GM19467 (cell line): ENCODE data around the gene CD40.

ENCODE experiments used
- ATAC-seq: cut with Tn5 transposase; IDR thresholded peaks from one replicate; pipeline ENCODE4 v1.9.1; 2021; ENCODE audit warnings: mild to moderate bottlenecking, moderate library complexity; ENCODE audit not compliant: unreplicated experiment

The CD40 gene

DNA sequence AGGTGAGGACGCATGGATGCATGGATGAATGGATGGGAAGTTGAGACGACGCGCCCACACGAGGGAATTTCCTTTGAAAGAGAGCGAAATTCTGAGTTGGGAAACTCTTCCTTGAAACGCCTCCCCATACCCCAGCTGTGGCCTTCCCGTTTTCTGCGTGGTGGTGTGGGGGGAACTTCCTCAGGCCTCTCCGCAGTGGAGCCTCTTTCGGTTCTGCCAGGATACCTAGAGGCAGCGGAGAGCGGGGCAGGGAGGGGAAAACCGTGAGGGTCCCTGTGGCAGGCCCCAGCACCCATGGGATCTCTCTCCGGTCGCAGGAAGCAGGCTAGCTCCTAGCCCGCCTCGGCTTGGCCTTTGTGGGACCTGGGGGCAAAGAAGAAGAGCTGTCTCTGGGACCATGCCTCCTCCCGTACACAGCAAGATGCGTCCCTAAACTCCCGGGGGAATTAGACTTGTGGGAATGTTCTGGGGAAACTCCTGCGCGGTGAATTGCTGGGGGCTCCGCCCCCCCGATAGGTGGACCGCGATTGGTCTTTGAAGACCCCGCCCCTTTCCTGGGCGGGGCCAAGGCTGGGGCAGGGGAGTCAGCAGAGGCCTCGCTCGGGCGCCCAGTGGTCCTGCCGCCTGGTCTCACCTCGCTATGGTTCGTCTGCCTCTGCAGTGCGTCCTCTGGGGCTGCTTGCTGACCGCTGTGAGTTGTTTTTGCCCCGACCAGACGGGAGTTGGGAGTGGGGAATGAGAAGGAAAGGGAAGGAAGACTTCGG lies at the start of gene CD40:
TSS of gene CD40 (plus strand) at position 611 of the 764 bp plus-strand sequence. CDS start at position 641, 30 bp downstream.
- peak; percentile 72 for ATAC-seq

DNA sequence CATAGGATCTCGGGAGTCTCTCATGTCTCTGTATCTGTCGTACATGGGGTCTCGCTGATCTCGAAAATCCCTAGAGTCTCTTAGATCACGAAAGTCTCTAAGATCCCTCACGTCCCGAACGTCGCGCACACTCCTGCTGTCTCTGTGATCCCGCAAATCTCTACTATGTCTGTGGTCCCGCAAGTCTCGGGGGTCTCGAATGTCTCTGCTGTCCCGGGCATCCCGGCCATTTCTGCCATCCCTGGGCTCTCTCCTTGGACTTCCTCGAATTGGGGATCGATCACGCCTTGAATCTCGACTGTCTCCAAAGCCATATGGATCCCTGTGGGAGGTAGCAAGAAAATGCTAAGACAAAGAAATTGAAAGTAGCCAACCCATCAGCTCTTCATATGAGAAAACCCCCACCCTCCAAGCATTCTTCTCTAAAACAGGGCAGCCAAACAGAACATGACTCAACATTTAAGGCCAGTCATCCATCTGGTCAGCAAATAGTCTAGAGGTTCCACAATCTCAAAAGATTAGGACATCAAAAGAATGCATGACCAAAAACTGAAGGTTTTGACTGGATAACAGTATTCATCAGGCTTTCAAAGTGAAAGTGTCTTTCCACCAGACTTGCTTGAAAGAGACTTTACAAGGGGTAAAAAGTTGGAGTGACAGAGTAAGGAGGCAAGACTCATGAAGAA lies 47.8 kb upstream of the CD40 start:
- no peak for ATAC-seq

DNA sequence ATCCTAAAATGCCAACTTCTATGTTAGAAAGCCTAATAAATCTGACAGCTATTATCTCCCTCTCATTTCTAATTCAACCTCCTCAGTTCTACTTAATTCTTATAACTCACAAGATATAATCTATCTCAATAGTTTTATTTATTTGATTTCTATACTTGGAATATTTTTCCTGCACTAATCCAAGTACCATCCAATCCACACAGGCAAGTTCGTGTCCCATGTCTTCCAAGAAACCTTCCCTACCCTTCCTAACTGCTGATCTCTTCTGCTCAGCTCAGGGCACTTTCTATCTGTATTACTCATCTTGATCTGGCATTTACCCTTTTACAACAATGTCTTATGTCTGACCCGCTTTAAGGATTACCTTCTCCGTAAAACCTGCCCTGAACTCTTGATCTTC lies 46.5 kb upstream of the CD40 start:
- no peak for ATAC-seq

DNA sequence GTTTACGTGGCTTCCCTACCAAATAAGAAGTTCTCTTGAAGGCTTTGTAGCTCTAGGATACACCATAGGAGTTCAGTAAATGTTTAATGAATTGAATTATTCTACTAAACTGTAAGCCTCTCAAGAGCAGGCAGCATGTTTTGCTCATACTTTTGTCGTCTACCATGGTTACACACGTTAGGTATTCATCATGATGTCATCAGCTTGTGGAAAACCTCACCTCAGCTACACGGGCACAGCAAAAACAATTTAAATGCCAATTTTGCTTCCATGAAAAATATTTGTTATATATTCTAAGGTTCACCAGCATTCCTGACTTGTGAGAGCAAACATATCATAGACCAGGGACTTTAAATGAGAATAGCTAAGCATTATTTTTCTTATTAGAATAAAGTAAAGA lies 45.1 kb upstream of the CD40 start:
- ATAC-seq, result no peak

DNA sequence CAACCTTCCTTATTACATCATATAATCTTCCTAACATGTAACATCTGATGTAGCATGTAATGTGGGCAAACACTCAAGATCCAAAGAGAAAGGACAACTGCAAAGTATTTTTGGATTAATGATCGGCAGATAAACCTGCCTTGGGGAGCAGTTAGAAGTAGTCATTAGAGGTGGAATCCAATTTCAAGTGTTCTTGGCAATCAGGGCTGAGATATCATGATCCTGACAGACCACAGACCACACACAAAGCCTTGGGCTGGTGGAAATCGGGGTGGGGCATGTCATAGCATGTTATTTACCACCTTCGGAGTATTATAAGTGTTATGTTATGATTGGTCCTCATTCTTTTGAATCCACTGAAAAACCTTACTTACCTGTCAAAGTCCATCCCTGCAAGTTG lies 44.7 kb upstream of the CD40 start:
- ATAC-seq, result no peak

DNA sequence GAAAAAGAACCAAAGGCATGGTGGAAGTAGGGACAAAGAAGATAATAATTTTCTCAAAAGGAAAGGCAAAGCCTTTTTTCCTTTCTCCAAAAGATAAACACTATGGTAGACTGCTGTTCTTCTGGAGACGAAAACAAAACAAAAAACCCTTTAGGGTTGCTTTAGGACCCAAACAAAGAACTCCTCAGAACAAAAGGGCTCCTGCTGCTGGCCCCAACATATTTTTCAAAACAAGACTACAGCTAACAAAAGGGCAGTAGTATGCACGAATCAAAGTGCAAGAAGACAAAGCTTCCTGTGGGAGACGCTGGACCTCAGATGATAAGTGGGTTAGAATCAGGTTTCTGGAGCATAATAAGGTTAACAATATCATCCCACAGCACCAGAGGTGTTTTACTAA lies 44.1 kb upstream of the CD40 start:
- ATAC-seq, result no peak

DNA sequence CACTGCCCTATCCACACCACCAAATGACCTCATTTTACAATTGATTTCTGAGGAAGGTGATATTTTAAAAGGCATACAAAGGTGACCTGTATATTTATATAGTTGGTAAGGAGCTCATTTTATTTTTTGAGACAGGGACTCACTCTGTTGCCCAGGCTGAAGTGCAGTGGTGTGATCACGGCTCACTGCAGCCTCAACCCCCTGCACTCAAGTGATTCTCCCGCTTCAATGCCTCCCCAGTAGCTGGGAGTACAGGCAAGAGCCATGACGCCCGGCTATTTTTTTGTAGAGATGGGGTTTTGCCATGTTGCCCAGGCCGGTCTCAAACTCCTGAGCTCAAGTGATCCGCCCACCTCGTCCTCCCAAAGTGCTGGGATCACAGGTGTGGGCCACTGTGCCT lies 41.3 kb upstream of the CD40 start:
- ATAC-seq, result no peak

DNA sequence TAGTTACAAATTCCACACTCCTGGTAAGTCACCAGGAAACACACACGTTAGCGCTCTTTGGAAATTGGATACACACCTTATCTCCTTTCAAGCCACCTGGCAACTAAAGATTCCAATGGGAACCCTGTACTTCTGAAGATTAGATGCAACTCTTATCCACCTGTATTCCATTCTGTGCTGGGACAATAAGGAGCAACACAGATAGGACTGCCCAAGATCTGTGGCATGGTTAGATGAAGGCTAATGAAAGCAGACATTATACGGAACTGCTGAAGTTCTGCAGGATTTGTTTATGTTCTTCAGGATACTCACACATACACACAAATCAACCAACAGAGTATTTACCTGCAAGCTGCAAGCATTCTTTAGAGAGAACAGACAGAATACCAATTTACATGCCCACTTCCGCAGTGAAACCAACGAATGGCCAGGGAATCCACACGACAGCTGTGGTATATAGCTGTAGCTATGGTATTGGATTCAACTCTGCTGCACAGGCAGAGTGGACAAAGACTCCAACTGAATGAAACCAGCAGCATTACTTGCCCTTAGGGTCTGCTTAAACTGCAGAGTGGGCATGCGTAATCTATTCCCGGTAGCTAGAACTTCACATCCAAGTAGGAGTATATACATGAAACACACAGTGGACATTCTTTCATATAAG lies 40.3 kb upstream of the CD40 start:
- ATAC-seq, result no peak

DNA sequence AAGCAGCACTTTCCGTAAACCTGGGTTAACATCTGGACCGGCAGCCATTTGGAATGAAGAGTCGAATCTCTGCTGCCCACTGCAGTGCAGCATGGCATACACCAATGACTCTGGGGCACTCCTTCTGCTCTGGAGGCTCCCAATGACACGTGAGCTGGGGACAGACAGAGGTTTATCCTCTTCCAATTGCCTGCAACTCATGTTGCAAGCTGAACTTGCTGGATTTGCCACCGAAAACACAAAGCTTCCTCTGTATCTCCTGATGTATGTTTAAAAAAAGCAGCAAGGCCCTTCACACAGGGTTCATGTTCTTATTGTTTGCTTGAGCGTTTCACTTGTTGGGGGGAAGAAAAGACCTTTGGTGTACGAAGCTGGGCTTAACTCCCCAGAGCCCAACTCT lies 39.2 kb upstream of the CD40 start:
- no peak for ATAC-seq

DNA sequence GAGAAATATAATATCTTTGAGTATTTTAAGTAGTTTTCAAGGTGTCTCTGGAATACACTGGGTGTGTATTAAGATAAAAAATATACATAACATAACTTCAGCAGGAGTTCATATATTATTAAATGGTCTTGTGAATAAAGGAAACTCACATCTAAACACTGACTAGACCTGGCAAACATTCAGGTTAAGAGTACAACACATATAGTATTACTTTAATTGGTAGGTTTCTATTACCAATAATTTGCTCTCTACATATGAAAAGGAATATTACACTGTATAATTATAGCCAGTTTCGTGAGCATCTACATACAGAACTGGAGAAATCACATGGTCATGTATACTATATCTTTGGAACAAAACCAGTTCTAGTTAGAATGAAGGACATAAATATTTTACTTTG lies 37.0 kb upstream of the CD40 start:
- no peak for ATAC-seq

DNA sequence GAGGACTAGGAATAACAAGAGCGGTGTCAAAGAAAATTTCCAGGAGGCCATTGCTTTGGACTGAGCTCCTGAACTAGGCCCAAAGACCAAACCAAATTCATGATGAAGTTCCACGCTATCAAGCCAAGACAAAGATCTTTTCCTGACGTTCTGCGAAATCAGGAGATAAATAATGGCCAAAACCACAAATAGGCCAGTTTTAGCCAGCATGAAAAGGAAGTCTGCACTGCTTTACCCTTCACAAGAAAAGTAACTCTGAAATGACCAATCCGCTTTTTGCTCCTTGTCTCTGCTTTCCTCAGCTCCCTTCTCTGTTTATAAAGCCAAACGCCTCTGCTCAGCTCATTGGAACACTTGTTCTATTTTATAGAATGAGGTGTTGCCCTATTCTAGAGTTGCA lies 35.0 kb upstream of the CD40 start:
- no peak for ATAC-seq

DNA sequence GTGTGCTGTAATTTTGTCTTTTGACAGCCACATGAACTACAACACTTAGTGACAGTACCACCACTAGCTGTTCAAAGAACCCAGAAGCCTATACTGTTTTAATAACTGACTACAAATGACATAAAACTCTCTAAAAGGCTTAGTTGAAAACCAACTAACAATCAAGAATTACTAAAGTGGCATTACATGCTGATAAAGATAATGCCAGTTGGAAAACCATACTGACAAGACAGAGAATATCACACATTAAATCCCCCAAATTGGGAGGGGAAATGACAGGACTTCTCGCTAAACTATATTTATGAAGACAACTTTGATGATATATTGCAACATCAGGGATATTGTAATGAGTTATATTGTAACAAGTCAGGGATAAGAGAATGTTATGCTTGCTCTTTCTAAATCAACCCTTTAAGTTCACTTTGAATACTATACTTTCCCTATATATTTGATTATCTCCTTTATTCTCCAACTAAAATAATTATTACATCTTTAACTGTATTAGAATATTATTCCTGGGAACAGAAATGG lies 34.5 kb upstream of the CD40 start:
- no peak for ATAC-seq

DNA sequence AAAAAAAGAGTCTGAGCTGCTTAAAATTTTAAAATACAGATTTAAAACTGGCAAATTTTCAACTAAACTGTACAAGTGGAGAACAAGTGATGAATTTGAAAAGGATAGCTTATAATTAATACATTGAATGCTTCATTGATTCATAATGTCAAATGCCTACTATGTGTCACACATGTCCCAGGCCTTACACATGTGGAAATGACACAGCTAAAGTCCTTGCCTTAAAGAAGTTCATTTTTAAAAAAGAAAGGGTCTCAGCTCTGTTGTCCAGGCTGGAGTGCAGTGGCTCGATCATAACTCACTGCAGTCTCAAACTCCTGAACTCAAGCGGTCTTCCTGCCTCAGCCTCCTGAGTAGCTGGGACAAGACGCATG lies 33.3 kb upstream of the CD40 start:
- ATAC-seq, result no peak

DNA sequence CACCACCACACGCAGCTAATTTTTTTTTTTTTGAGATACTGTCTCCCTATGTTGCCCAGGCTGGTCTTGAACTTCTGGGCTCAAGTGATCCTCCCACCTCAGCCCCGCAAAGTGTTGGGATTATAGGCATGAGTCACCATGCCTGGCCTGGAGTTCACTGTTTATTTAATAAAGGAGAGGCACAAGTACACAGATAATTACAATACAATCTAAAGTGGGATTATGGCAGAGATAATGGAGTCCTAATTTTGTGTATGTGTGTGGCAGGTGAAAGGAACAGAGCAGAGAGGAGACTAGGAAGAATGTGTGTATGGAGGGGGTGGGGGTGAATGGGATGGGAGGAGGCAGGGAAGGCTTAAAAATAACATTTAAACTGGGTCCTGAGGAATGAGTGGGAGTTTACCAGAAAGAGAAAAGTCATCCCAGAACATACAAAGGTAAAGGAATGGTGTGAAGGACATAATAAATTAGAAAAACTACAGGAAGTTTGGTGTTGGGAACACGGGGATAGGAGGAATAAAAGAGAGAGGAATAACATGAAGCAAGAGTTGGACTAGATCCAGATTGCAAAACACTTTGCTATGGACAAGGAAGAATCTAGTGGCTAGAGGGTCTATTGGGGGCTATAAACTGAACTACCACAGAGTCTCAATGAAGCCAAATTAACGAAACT lies 32.8 kb upstream of the CD40 start:
- ATAC-seq, result no peak

DNA sequence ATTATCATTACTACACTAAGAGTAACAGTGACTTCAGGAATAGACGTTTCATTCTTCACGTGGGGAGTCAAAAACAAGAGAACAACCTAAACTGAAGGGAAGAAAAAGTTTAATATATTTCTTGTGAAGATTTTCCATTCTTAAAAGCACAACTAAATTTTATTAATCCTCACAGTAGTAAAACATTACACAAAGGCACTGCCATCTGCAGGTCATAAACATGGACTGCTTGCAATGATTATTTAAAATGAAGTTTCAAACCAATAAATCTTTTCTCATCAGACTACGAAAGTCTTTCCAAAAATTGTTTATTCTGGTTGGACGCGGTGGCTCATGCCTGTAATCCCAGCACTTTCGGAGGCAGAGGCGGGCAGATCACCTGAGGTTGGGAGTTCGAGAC lies 31.0 kb upstream of the CD40 start:
- no peak for ATAC-seq

DNA sequence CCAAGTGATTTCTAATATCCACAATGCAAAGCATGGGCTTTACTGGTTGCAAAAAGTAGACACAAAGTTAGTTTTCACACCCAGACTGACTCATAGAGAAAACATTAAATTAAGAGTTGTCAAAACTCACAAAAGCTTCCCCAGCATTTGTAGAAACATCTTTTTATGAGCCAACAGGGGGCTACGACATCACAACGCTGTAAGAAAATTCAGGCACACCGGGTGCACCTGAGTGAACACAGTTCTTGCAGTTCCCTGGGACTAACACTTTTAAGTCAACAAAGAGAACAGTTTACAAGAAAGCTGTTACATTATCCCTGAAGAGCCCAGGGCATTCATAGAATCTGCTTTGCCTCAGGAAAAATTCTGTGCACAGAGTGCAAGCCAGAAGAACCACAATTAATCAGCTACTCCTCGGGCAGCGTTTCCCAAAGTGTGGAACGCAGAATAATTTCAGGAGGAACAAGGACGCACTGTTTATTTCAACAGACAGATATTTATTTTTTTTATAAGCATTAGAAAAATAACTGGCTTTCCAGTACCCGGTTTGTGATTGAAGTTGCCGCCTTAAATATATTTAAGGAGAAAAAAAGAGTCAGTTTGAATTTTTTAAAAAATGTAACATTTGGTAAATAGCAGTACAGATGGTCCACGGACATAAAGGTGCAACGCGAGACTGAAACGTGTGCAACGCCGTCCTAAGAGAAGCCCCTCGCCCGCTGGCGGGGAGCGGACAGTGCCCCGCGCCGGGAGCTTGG lies 29.5 kb upstream of the CD40 start:
- no peak for ATAC-seq

DNA sequence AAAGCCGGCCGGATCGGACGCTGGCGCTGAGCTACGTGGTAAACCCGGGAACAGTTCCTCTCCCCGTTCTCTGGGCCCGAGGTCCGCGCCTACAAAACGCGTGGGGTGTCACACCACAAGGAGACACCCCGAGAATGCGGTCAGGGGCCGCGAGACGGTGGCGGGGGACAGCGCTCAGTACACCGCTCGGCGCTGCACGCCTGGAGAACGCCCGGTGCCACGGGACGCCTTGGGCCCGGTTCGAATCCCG lies 29.0 kb upstream of the CD40 start:
- peak; percentile 12 for ATAC-seq

DNA sequence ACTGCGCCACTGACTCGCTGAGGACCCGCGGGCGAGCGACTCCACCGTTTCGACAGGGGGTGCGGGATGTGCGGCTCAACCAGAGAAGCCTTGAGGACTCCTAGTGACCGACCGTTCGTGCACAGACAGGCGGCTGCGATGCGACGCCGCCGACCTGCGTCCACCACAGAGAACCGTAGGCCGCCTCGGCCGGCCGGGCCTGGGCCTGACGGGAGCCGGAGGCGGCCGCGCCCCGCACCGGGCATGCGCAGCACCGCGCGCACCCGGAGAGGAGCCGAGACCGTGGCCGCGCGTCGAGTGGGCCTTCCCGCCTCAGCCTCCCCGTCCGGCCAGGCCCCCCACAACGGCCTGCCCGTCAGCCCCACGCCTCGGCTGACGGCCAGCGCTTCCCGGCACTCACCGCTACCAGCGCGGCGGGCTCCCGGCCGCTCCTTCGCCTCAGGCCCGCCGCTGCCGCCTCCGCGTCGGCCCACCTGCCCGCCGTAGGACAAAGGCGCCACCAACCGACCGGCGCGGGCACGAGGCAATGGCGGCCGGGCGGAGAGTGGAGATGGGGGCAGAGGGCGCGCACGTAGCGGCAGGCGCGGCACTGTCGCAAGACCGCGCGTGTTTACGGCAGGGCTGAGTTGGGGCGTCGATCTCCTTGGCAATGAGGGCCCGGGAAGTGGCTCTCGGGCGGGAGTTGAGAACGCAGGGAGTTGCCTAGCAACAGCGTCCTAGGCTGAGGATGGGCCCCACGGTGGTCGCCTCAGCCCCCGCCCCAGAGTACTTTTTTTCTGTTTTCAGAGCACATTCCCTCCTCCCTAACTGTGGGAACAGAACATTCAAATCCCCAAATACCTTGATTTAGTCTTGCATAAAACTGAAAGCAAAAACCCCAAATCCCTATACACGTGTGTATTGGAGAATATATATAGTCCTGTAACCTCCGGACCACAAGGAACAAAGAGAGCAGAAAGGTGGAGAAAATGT lies 28.4 kb upstream of the CD40 start, which contains the start of gene NCOA5:
TSS of gene NCOA5 (minus strand) at position 546 of the 972 bp plus-strand sequence. CDS start 10,538 bp downstream, outside the sequence.
- ATAC-seq, result peak; percentile 83
